Parathyroid adenoma (tissue), 2 donors: ENCODE data around the gene MORN3.
"Not testable (repeated sequence)": the region's sequence is repeated elsewhere in the genome, so short reads cannot be mapped to it uniquely, and the experiment has no call there.

Source experiments
- H2AFZ ChIP-seq: fragments of 300-600 bp; sonication (generic); one replicate; pipeline ENCODE4 v1.7.0; 2017; ENCODE audit warnings: antibody characterized with exemption, mild to moderate bottlenecking
- H3K27ac ChIP-seq: fragments of 300-600 bp; sonication (generic); one replicate; pipeline ENCODE4 v1.7.0; 2017
- H3K27me3 ChIP-seq: fragments of 300-600 bp; sonication (generic); one replicate; pipeline ENCODE4 v1.7.0; 2017; ENCODE audit warnings: low read length; ENCODE audit not compliant: control insufficient read depth, insufficient read depth
- H3K36me3 ChIP-seq: fragments of 300-600 bp; sonication (generic); one replicate; pipeline ENCODE4 v1.7.0; 2017; ENCODE audit warnings: low read length; ENCODE audit not compliant: control insufficient read depth, insufficient read depth
- H3K4me1 ChIP-seq: fragments of 300-600 bp; sonication (generic); one replicate; pipeline ENCODE4 v1.7.0; 2017; ENCODE audit warnings: control low read depth
- H3K4me2 ChIP-seq: fragments of 300-600 bp; sonication (generic); one replicate; pipeline ENCODE4 v1.7.0; 2017; ENCODE audit warnings: low read length
- H3K4me3 ChIP-seq: fragments of 300-600 bp; sonication (generic); one replicate; pipeline ENCODE4 v1.7.0; 2017; ENCODE audit warnings: low read depth, low read length
- H3K79me2 ChIP-seq: fragments of 300-600 bp; sonication (generic); one replicate; pipeline ENCODE4 v1.7.0; 2017; ENCODE audit warnings: control low read depth
- H3K9ac ChIP-seq: fragments of 300-600 bp; sonication (generic); one replicate; pipeline ENCODE4 v1.7.0; 2017; ENCODE audit warnings: mild to moderate bottlenecking
- H3K9me3 ChIP-seq: fragments of 300-600 bp; sonication (generic); one replicate; pipeline ENCODE4 v1.7.0; 2017; ENCODE audit warnings: low read length; ENCODE audit not compliant: control insufficient read depth
- TF ChIP-seq, protein P1 (sequence below): fragments of 300-600 bp; sonication (generic); IDR thresholded peaks from one replicate; pipeline ENCODE4 v1.7.0; 2017; ENCODE audit warnings: antibody characterized with exemption, mild to moderate bottlenecking
- donor health status: primary hyperparathyroidism.

The MORN3 gene

GRCh38 chr12:121689430-121689829 lies 20.0 kb upstream of the MORN3 start:
- Histone ChIP-seq H3K9me3 (no peaks in the 10 kb centered on the region), H3K27me3 (no peaks in the 10 kb centered on the region), H3K79me2 (no peaks in the 10 kb centered on the region), H3K9ac (no peak overlapping the region), H3K4me3 (no peak overlapping the region), H3K4me2 (no peak overlapping the region), H3K4me1 (no peaks in the 10 kb centered on the region), H3K36me3 (no peaks in the 10 kb centered on the region), H3K27ac (no peak overlapping the region), H2AFZ (no peak overlapping the region)
- TF ChIP-seq, protein P1, sequence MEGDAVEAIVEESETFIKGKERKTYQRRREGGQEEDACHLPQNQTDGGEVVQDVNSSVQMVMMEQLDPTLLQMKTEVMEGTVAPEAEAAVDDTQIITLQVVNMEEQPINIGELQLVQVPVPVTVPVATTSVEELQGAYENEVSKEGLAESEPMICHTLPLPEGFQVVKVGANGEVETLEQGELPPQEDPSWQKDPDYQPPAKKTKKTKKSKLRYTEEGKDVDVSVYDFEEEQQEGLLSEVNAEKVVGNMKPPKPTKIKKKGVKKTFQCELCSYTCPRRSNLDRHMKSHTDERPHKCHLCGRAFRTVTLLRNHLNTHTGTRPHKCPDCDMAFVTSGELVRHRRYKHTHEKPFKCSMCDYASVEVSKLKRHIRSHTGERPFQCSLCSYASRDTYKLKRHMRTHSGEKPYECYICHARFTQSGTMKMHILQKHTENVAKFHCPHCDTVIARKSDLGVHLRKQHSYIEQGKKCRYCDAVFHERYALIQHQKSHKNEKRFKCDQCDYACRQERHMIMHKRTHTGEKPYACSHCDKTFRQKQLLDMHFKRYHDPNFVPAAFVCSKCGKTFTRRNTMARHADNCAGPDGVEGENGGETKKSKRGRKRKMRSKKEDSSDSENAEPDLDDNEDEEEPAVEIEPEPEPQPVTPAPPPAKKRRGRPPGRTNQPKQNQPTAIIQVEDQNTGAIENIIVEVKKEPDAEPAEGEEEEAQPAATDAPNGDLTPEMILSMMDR = no peak

DNA sequence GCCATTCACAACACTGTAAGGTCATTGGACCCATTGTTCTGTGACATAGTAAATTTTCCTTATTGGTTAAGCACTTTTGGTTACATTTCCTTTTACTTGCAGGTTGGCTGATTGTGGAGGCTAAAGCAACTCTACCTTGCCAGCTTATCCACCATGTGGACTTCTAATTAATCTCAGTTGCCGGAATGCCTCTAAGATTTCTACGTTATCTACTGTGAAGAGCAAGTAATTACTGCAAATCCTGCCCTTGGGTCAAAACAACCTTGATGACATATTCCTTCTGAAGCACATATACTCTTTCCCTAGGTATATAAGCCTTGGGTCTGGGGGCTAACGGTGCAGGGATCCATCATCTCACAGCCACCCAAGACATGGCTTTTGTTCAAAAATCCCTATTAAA lies 19.5 kb upstream of the MORN3 start:
- no peak overlapping the region for H3K27ac ChIP-seq
- H2AFZ ChIP-seq = no peak overlapping the region
- no peaks in the 10 kb centered on the region for H3K9me3 ChIP-seq
- no peaks in the 10 kb centered on the region for H3K36me3 ChIP-seq
- H3K4me1 ChIP-seq = no peaks in the 10 kb centered on the region
- TF ChIP-seq, protein P1 = no peak
- H3K4me2 ChIP-seq = no peak overlapping the region
- no peak overlapping the region for H3K9ac ChIP-seq
- H3K27me3 ChIP-seq = no peaks in the 10 kb centered on the region
- no peaks in the 10 kb centered on the region for H3K79me2 ChIP-seq
- no peak overlapping the region for H3K4me3 ChIP-seq

DNA sequence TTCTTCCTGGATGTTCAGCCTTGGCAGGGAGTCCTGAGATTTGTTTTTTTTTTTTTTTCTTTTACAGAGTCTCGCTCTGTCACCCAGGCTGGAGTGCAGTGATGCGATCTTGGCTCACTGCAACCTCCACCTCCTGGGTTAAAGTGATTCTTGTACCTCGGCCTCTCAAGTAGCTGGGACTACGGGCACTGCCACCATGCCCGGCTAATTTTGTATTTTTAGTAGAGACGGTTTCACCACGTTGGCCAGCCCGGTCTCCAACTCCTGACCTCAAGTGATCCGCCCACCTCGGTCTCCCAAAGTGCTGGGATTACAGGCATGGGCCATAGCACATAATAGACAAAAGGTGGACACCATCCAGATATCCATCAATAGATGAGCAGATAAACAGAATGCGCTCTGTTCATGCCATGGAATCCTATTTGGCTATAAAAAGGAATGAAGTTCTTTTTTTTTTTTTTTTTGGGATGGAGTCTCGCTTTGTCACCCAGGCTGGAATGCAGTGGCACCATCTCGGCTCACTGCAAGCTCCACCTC lies 10.3 kb upstream of the MORN3 start:
- not testable (repeated sequence) for H3K4me3 ChIP-seq, H3K4me2 ChIP-seq, H3K27me3 ChIP-seq, H3K36me3 ChIP-seq, H3K79me2 ChIP-seq, H3K9ac ChIP-seq, H3K4me1 ChIP-seq, H3K9me3 ChIP-seq
- H2AFZ ChIP-seq = peak overlapping the region; percentile 85
- H3K27ac ChIP-seq = peak overlapping the region; percentile 71

GRCh38 chr12:121678716-121679300 lies 9.4 kb upstream of the MORN3 start:
- TF ChIP-seq, protein P1 = no peak
- Histone ChIP-seq H3K4me3 (no peak overlapping the region), H3K4me1 (peaks cover 9% of the 10 kb centered on the region), H3K9ac (no peak overlapping the region), H2AFZ (peak overlapping the region; percentile 85), H3K36me3 (no peaks in the 10 kb centered on the region), H3K27me3 (no peaks in the 10 kb centered on the region), H3K27ac (peak overlapping the region; percentile 71), H3K4me2 (no peak overlapping the region), H3K9me3 (no peaks in the 10 kb centered on the region), H3K79me2 (no peaks in the 10 kb centered on the region)

- no peak overlapping the region for H3K4me3 ChIP-seq
- H3K9ac ChIP-seq = no peak overlapping the region
- no peaks in the 10 kb centered on the region for H3K27me3 ChIP-seq
- TF ChIP-seq, protein P1 = no peak
- no peak overlapping the region for H3K27ac ChIP-seq
- H3K4me2 ChIP-seq = no peak overlapping the region
- no peaks in the 10 kb centered on the region for H3K36me3 ChIP-seq
- H3K79me2 ChIP-seq = no peaks in the 10 kb centered on the region
- H3K4me1 ChIP-seq = peaks cover 9% of the 10 kb centered on the region
- no peaks in the 10 kb centered on the region for H3K9me3 ChIP-seq
- H2AFZ ChIP-seq = peak overlapping the region; percentile 48
Observed at GRCh38 chr12:121678305-121678704, 8.9 kb upstream of the MORN3 start.
